Skin of body (tissue), 2 donors: ENCODE data around the gene ADGRE3. TPM values are rescaled to one million over a fixed set of nuclear protein-coding genes. Genes with fewer than 3 reads are reported as not detected.
"Not testable (repeated sequence)": the region's sequence is repeated elsewhere in the genome, so short reads cannot be mapped to it uniquely, and the experiment has no call there.

ENCODE experiments used
- DNase-seq: peaks from one replicate; lab custom pipeline; 2025; lab: John Stamatoyannopoulos, UW
- total RNA-seq: library from RNA; depleted of rRNA; stranded (reverse); fragments of >200 nt; gene quantifications from one replicate; pipeline ENCODE4 v1.2.3, GENCODE V29; 2014

Gene ADGRE3
- total RNA-seq, 1 donor from 2014 or later, result 1.2 TPM

- no peak for DNase-seq
Observed at GRCh38 chr19:14670408-14670807, 4.2 kb downstream of the ADGRE3 start.

- no peak for DNase-seq
Observed at GRCh38 chr19:14669940-14670339, 4.7 kb downstream of the ADGRE3 start.

GRCh38 chr19:14661372-14661924, 13.2 kb downstream of the ADGRE3 start:
- no peak for DNase-seq

GRCh38 chr19:14659874-14660489, 14.7 kb downstream of the ADGRE3 start:
- DNase-seq, result no peak

GRCh38 chr19:14655726-14656125, 18.9 kb downstream of the ADGRE3 start:
- no peak for DNase-seq

- no peak for DNase-seq
Observed at GRCh38 chr19:14654786-14655560, 19.7 kb downstream of the ADGRE3 start.

GRCh38 chr19:14650161-14650560, 24.5 kb downstream of the ADGRE3 start:
- DNase-seq, result no peak

GRCh38 chr19:14649020-14649419, 25.6 kb downstream of the ADGRE3 start:
- no peak for DNase-seq

GRCh38 chr19:14648506-14648905, 26.1 kb downstream of the ADGRE3 start:
- DNase-seq, result no peak

- DNase-seq, result no peak
Observed at GRCh38 chr19:14639536-14640277, 34.9 kb downstream of the ADGRE3 start.

- DNase-seq, result no peak
Observed at GRCh38 chr19:14632286-14632685, 42.4 kb downstream of the ADGRE3 start.

GRCh38 chr19:14629557-14629956, 45.1 kb downstream of the ADGRE3 start:
- DNase-seq, result no peak

GRCh38 chr19:14624491-14624890, 50.2 kb downstream of the ADGRE3 start:
- DNase-seq, result not testable (repeated sequence)

GRCh38 chr19:14619404-14619803, 55.2 kb downstream of the ADGRE3 start:
- DNase-seq, result no peak

- DNase-seq, result no peak
Observed at GRCh38 chr19:14616407-14616806, 58.2 kb downstream of the ADGRE3 start.

GRCh38 chr19:14615623-14616022, 59.0 kb downstream of the ADGRE3 start:
- DNase-seq, result no peak

- DNase-seq, result no peak
Observed at GRCh38 chr19:14614099-14614412, 60.6 kb downstream of the ADGRE3 start.

GRCh38 chr19:14613399-14614098, 61.1 kb downstream of the ADGRE3 start:
- DNase-seq, result not testable (repeated sequence)

- no peak for DNase-seq
Observed at GRCh38 chr19:14612657-14613056, 62.0 kb downstream of the ADGRE3 start.

GRCh38 chr19:14612242-14612641, 62.4 kb downstream of the ADGRE3 start:
- not testable (repeated sequence) for DNase-seq

GRCh38 chr19:14611051-14611450, 63.6 kb downstream of the ADGRE3 start:
- no peak for DNase-seq

- no peak for DNase-seq
Observed at GRCh38 chr19:14606627-14607026, 68.0 kb downstream of the ADGRE3 start.
